Chondrocyte (in vitro differentiated cells): ENCODE measurements around the gene SMOC2. TPM values are rescaled to one million over a fixed set of nuclear protein-coding genes. Genes with fewer than 3 reads are reported as not detected.

Experiments
- DNase-seq: peaks from one replicate; pipeline ENCODE4 v3.0.0; 2021; ENCODE audit warnings: mixed read lengths, low spot score
- H3K27ac Mint-ChIP-seq: one replicate; pipeline ENCODE4 v1.8.0; 2021; ENCODE audit warnings: mild to moderate bottlenecking, moderate library complexity, mixed read lengths; ENCODE audit not compliant: unreplicated experiment
- H3K27me3 Mint-ChIP-seq: 2 replicates; pipeline ENCODE4 v1.8.0; 2021; ENCODE audit warnings: low read depth, mixed read lengths
- H3K36me3 Mint-ChIP-seq: 2 replicates; pipeline ENCODE4 v1.8.0; 2021; ENCODE audit warnings: low read depth, mixed read lengths
- H3K4me1 Mint-ChIP-seq: 2 replicates; pipeline ENCODE4 v1.8.0; 2021; ENCODE audit warnings: low read depth, mild to moderate bottlenecking, mixed read lengths
- H3K4me3 Mint-ChIP-seq: one replicate; pipeline ENCODE4 v1.8.0; 2021; ENCODE audit warnings: mild to moderate bottlenecking, moderate library complexity, mixed read lengths; ENCODE audit not compliant: unreplicated experiment
- H3K9me3 Mint-ChIP-seq: 2 replicates; pipeline ENCODE4 v1.8.0; 2021; ENCODE audit warnings: low read depth, mixed read lengths
- total RNA-seq: library from RNA; stranded (reverse); gene quantifications from 3 replicates; pipeline ENCODE4 v1.2.1, GENCODE V29; 2021
- TF ChIP-seq, protein P1 (sequence below): fragments of 200-600 bp; sonication (generic); IDR thresholded peaks from 2 replicates; pipeline ENCODE4 v1.5.0; 2021; ENCODE audit warnings: antibody characterized with exemption, mild to moderate bottlenecking, moderate library complexity

Gene SMOC2
- total RNA-seq, 1 donor from 2014 or later: 148 TPM

DNA sequence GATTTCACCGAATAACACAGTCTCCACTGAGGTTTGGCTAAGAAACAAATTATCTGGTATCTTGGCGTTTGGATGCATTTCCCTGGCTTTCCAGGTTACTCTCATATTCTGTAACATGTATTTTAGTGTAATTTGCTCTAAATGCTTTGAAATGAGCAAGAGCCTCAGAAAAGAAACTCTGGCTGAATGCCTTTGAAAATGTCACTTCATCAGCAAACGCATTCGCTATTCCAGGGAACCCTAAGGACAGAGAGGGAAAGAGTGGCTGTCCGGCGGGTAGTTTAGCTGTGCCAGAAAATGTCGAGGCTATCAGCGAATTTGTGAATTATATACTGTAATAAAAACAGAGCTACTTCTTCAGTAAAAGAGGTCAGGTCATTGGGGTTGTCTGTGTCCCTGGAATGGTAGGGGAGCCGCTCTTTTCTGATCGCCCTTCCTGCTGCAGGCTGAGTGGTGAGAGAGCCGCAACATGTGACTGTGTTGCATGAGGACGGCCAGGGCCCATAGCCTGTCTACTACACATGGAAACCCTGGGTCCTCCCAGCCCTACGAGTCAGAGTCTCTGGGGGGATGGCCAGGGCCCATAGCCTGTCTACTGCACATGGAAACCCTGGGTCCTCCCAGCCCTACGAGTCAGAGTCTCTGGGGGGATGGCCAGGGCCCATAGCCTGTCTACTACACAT is 57.3 kb downstream of the SMOC2 start:
- Mint-ChIP-seq H3K27me3 (peaks cover 15% of the 10 kb centered on the region), H3K4me1 (peaks cover 7% of the 10 kb centered on the region), H3K9me3 (no peaks in the 10 kb centered on the region), H3K4me3 (no peak overlapping the region), H3K36me3 (peaks cover 12% of the 10 kb centered on the region), H3K27ac (no peak overlapping the region)
- TF ChIP-seq, protein P1, sequence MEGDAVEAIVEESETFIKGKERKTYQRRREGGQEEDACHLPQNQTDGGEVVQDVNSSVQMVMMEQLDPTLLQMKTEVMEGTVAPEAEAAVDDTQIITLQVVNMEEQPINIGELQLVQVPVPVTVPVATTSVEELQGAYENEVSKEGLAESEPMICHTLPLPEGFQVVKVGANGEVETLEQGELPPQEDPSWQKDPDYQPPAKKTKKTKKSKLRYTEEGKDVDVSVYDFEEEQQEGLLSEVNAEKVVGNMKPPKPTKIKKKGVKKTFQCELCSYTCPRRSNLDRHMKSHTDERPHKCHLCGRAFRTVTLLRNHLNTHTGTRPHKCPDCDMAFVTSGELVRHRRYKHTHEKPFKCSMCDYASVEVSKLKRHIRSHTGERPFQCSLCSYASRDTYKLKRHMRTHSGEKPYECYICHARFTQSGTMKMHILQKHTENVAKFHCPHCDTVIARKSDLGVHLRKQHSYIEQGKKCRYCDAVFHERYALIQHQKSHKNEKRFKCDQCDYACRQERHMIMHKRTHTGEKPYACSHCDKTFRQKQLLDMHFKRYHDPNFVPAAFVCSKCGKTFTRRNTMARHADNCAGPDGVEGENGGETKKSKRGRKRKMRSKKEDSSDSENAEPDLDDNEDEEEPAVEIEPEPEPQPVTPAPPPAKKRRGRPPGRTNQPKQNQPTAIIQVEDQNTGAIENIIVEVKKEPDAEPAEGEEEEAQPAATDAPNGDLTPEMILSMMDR: no peak
- DNase-seq: no peak

DNA sequence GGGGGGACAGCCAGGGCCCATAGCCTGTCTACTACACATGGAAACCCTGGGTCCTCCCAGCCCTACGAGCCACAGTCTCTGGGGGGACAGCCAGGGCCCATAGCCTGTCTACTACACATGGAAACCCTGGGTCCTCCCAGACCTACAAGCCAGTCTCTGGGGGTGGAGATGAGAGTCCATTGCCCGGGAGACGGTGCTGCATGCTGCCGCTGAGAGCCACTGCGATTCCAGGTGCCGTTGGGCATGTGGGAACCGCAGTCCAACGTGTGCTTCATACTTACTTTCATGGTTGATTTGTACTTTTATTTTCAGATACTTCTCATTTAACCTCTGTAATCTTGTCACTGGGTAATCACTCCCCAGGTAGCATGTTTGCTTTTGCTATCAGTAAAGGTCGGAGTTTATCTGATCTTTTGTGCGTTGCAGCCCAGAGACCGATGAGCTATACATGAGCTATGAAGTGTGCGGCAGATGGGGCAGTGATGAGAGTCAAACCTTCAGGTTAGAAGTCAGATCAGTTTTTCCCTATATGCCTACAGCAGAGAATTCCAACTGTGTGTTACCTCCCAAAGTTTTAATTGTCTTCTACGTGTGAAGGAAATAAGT is 58.2 kb downstream of the SMOC2 start:
- H3K4me3 Mint-ChIP-seq: no peak overlapping the region
- TF ChIP-seq, protein P1: no peak
- no peaks in the 10 kb centered on the region for H3K9me3 Mint-ChIP-seq
- peaks cover 7% of the 10 kb centered on the region for H3K4me1 Mint-ChIP-seq
- H3K27me3 Mint-ChIP-seq: peaks cover 15% of the 10 kb centered on the region
- DNase-seq: no peak
- peaks cover 14% of the 10 kb centered on the region for H3K36me3 Mint-ChIP-seq
- no peak overlapping the region for H3K27ac Mint-ChIP-seq

DNA sequence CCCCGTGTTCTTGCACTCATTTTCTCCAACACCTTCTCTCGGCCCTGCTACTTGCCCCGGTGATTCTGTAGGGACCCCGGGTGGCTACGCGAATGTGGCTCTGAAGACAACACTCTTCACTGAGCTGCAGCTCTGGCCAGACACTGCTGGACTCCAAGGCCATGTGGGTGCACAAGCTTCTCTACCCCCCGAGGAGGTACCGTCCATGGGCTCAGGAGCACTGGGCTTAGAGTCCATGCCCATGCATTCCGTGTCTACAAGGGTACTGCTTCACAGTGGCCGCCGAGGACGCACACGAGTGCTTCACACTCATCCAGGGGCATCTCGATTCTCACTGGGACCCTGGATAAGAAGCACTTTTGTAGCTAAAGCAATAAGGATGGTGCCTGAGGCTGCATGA is 59.5 kb downstream of the SMOC2 start:
- Mint-ChIP-seq H3K4me3 (no peak overlapping the region), H3K27ac (no peak overlapping the region), H3K9me3 (no peaks in the 10 kb centered on the region)

DNA sequence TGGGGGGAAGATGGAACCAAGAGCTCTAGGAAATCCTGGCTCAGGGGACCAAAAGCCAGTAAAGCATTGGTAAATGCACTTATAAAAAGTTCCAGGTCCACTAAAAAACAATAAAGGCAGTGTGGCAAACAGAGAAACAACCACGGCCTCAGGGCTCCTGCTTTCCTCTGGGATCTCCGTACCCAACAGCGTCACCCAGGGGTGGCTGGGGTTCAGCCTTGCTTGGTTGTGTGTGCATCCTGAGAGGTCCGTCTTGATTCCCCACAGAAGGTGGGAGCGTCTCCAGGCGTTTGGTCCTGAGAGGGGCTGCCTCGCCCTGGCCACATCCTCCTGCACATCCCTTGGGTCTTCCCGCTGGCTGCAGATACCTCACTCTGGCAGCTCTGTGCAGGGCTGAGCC is 60.6 kb downstream of the SMOC2 start:
- Mint-ChIP-seq H3K36me3 (peaks cover 10% of the 10 kb centered on the region), H3K27me3 (peaks cover 28% of the 10 kb centered on the region), H3K4me1 (peaks cover 2% of the 10 kb centered on the region), H3K4me3 (no peak overlapping the region), H3K27ac (no peak overlapping the region), H3K9me3 (no peaks in the 10 kb centered on the region)
- TF ChIP-seq, protein P1: no peak
- no peak for DNase-seq

More for the DNA sequence above, 59.5 kb downstream of the SMOC2 start:
- DNase-seq: no peak
- TF ChIP-seq, protein P1: no peak
- Mint-ChIP-seq H3K36me3 (peaks cover 12% of the 10 kb centered on the region), H3K27me3 (peaks cover 23% of the 10 kb centered on the region), H3K4me1 (peaks cover 7% of the 10 kb centered on the region)

DNA sequence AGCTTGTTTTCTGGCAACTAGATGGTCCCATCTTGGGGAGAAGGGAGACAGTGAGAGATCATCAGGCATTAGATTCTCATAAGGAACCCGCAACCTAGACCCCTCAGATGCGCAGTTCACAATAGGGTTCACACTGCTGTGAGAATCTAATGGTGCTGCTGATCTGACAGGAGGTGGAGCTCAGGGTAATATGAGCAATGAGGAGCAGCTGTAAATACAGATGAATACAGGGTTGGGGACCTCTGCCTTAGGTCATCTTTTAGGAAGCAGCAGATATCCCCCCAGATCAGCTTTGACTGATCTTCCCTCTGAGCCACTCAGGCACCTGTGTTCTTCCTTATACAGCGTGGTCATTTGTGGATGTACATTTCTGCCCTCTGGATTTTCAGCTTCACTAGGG is 63.4 kb downstream of the SMOC2 start:
- Mint-ChIP-seq H3K27me3 (peaks cover 36% of the 10 kb centered on the region), H3K4me1 (no peaks in the 10 kb centered on the region), H3K36me3 (peaks cover 16% of the 10 kb centered on the region), H3K4me3 (no peak overlapping the region), H3K9me3 (no peaks in the 10 kb centered on the region), H3K27ac (no peak overlapping the region)
- no peak for DNase-seq
- TF ChIP-seq, protein P1: no peak
